ENCODE results near the gene VWA3A. TPM values are rescaled to one million over a fixed set of nuclear protein-coding genes. Genes with fewer than 3 reads are reported as not detected.

VWA3A gene
- 0.02 to 0.21 TPM in 2 of 5 replicates, not detected in the others for total RNA-seq (2022; extraction: Qiagen RNA extraction; ENCODE audit: low read depth)

GRCh38 chr16:22092143-22092933 is at the start of gene VWA3A:
VWA3A (plus strand) TSS chr16:22092541; CDS start chr16:22092638, 97 bp downstream.

DNA sequence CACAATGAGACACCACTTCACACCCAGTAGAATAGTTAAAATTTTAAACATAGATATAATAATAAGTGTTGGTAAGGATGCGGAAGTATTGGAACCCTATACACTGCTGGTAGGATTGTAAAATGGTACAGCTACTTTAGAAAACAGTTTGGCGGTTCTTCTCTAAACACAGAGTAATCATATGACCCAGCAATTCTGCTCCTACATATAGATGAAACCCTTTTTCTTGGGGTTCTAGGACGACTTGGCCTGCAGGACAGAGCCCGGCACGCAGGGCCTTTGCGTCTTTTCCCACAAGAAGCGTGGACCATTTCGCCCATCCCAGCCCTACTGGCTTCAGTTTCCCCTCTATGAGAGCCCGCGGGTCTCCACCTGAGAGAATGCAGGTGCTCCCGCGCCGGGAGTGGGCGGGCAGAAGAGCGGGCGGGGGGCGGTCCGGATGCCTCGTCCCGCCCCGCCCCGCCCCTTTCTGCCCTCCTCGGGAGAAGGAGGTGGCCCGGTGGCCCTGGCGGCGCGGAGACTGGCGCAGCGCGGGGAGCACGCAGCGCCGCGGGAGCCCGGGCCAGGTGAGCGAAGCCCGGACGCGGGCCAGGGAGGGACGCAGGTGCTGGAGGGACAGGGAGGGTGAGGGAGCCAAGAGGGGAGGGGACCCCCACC is 69.8 kb downstream of the VWA3A start, which contains the start of gene SDR42E2:
Gene SDR42E2, plus strand, starts transcription at position 508 of the 657 bp plus-strand sequence. CDS start 3,077 bp downstream, outside the sequence.

GRCh38 chr16:22206013-22206841 is 113.9 kb downstream of the VWA3A start, which contains the start of gene EEF2K:
EEF2K (plus strand) TSS chr16:22206278; CDS start chr16:22225730, 19,452 bp downstream.

Other genes with a start within 250 kb of the VWA3A start
- 24.2 to 31.8 TPM (median 26.8 TPM) in 5 replicates for gene NPIPB4, start 234.8 kb upstream of the VWA3A start, total RNA-seq (2022; extraction: Qiagen RNA extraction; ENCODE audit: low read depth)
- 157 to 232 TPM (median 174 TPM) in 5 replicates for gene UQCRC2, start 139.2 kb upstream of the VWA3A start, total RNA-seq (2022; extraction: Qiagen RNA extraction; ENCODE audit: low read depth)
- not detected in 5 replicates for gene PDZD9, start 91.4 kb upstream of the VWA3A start, total RNA-seq (2022; extraction: Qiagen RNA extraction; ENCODE audit: low read depth)
- gene MOSMO, start 84.4 kb upstream of the VWA3A start, total RNA-seq (2022; extraction: Qiagen RNA extraction; ENCODE audit: low read depth): 5.2 to 10.7 TPM (median 9.3 TPM) in 5 replicates
- gene SDR42E2, start 70.0 kb downstream of the VWA3A start, total RNA-seq (2022; extraction: Qiagen RNA extraction; ENCODE audit: low read depth): not detected in 5 replicates
- gene EEF2K, start 113.7 kb downstream of the VWA3A start, total RNA-seq (2022; extraction: Qiagen RNA extraction; ENCODE audit: low read depth): 9.7 to 15.5 TPM (median 13.3 TPM) in 5 replicates
- gene POLR3E, start 204.9 kb downstream of the VWA3A start, total RNA-seq (2022; extraction: Qiagen RNA extraction; ENCODE audit: low read depth): 29.9 to 40.1 TPM (median 34.9 TPM) in 5 replicates

Measured in A549 treated with RU486 at 1 μM for 4 hours (cell line).